ENCODE results near the gene ANGEL1. TPM values are rescaled to one million over a fixed set of nuclear protein-coding genes. Genes with fewer than 3 reads are reported as not detected.
A peak's percentile ranks its signal among the peaks of the same experiment; 100 is the strongest.

Gene ANGEL1
- total and polyA plus RNA-seq, 2 experiments from 2014 or later = 29.4 to 39.4 TPM

GRCh38 chr14:76782115-76782884 lies 30.4 kb downstream of the ANGEL1 start:
- no peaks in the 10 kb centered on the region for H3K36me3 ChIP-seq
- H3K4me3 ChIP-seq = no peak overlapping the region

GRCh38 chr14:76781648-76782051 lies 31.0 kb downstream of the ANGEL1 start:
- H3K27ac ChIP-seq = no peak overlapping the region
- no peaks in the 10 kb centered on the region for H3K9me3 ChIP-seq (ENCODE audit: low read depth)
- no peaks in the 10 kb centered on the region for H3K36me3 ChIP-seq
- H3K4me3 ChIP-seq = no peak overlapping the region
- H3K27me3 ChIP-seq = no peaks in the 10 kb centered on the region
- H3K4me1 ChIP-seq (ENCODE audit: low read depth) = no peaks in the 10 kb centered on the region
- DNase-seq (ENCODE audit: low read depth in 1 of 2, low spot score in 1 of 2) = no peak
- TF ChIP-seq CTCF (IDR thresholded peaks at IDR 0.05; ENCODE audit: low read depth, low read length) = no peak

More at GRCh38 chr14:76782115-76782884, 30.4 kb downstream of the ANGEL1 start:
- no peak overlapping the region for H3K27ac ChIP-seq
- no peak for DNase-seq (ENCODE audit: low read depth in 1 of 2, low spot score in 1 of 2)
- no peaks in the 10 kb centered on the region for H3K9me3 ChIP-seq (ENCODE audit: low read depth)
- TF ChIP-seq CTCF (IDR thresholded peaks at IDR 0.05; ENCODE audit: low read depth, low read length) = no peak
- H3K27me3 ChIP-seq = no peaks in the 10 kb centered on the region
- H3K4me1 ChIP-seq (ENCODE audit: low read depth) = no peaks in the 10 kb centered on the region

GRCh38 chr14:76780875-76781647 lies 31.6 kb downstream of the ANGEL1 start:
- no peaks in the 10 kb centered on the region for H3K36me3 ChIP-seq
- DNase-seq (ENCODE audit: low read depth in 1 of 2, low spot score in 1 of 2) = peak in 1 of 2 donors; percentile 51
- peaks cover 3% of the 10 kb centered on the region for H3K4me1 ChIP-seq (ENCODE audit: low read depth)
- no peak for TF ChIP-seq CTCF (IDR thresholded peaks at IDR 0.05; ENCODE audit: low read depth, low read length)
- no peak overlapping the region for H3K27ac ChIP-seq
- H3K4me3 ChIP-seq = no peak overlapping the region
- no peaks in the 10 kb centered on the region for H3K9me3 ChIP-seq (ENCODE audit: low read depth)
- H3K27me3 ChIP-seq = no peaks in the 10 kb centered on the region

GRCh38 chr14:76780360-76780759 lies 32.3 kb downstream of the ANGEL1 start:
- Histone ChIP-seq H3K27ac (no peak overlapping the region), H3K4me3 (no peak overlapping the region), H3K36me3 (no peaks in the 10 kb centered on the region), H3K27me3 (no peaks in the 10 kb centered on the region), H3K4me1 (ENCODE audit: low read depth) (peaks cover 3% of the 10 kb centered on the region), H3K9me3 (ENCODE audit: low read depth) (no peaks in the 10 kb centered on the region)
- DNase-seq (ENCODE audit: low read depth in 1 of 2, low spot score in 1 of 2) = no peak
- TF ChIP-seq CTCF (IDR thresholded peaks at IDR 0.05; ENCODE audit: low read depth, low read length) = no peak

GRCh38 chr14:76780058-76780345 lies 32.7 kb downstream of the ANGEL1 start:
- TF ChIP-seq CTCF (IDR thresholded peaks at IDR 0.05; ENCODE audit: low read depth, low read length) = no peak
- H3K4me1 ChIP-seq (ENCODE audit: low read depth) = peaks cover 3% of the 10 kb centered on the region
- DNase-seq (ENCODE audit: low read depth in 1 of 2, low spot score in 1 of 2) = no peak
- H3K27ac ChIP-seq = no peak overlapping the region
- H3K4me3 ChIP-seq = no peak overlapping the region
- no peaks in the 10 kb centered on the region for H3K27me3 ChIP-seq
- H3K9me3 ChIP-seq (ENCODE audit: low read depth) = no peaks in the 10 kb centered on the region
- no peaks in the 10 kb centered on the region for H3K36me3 ChIP-seq

Measured in cardiac muscle cell (in vitro differentiated cells and primary cell).